ENCODE measurements around the gene CST7.

The CST7 gene

GRCh38 chr20:24934716-24935115, 14.4 kb upstream of the CST7 start:
- no peak for TF ChIP-seq CTCF (IDR thresholded peaks at IDR 0.05)

GRCh38 chr20:24935140-24935539, 13.9 kb upstream of the CST7 start:
- no peak for TF ChIP-seq CTCF (IDR thresholded peaks at IDR 0.05)

- TF ChIP-seq CTCF (IDR thresholded peaks at IDR 0.05), result no peak
These were observed 13.1 kb upstream of the CST7 start for GRCh38 chr20:24935766-24936525.

- no peak for TF ChIP-seq CTCF (IDR thresholded peaks at IDR 0.05)
These were observed 12.3 kb upstream of the CST7 start for GRCh38 chr20:24936526-24937407.

GRCh38 chr20:24937579-24937978, 11.5 kb upstream of the CST7 start:
- no peak for TF ChIP-seq CTCF (IDR thresholded peaks at IDR 0.05)

GRCh38 chr20:24938498-24938897, 10.6 kb upstream of the CST7 start:
- no peak for TF ChIP-seq CTCF (IDR thresholded peaks at IDR 0.05)

GRCh38 chr20:24939036-24939435, 10.0 kb upstream of the CST7 start:
- no peak for TF ChIP-seq CTCF (IDR thresholded peaks at IDR 0.05)
